Measurements from ENCODE around the gene CCHCR1. TPM values are rescaled to one million over a fixed set of nuclear protein-coding genes. Genes with fewer than 3 reads are reported as not detected.

CCHCR1 gene
- total RNA-seq, 3 donors from 2014 or later, result 25.7 to 53.3 (median 43.4) TPM

DNA sequence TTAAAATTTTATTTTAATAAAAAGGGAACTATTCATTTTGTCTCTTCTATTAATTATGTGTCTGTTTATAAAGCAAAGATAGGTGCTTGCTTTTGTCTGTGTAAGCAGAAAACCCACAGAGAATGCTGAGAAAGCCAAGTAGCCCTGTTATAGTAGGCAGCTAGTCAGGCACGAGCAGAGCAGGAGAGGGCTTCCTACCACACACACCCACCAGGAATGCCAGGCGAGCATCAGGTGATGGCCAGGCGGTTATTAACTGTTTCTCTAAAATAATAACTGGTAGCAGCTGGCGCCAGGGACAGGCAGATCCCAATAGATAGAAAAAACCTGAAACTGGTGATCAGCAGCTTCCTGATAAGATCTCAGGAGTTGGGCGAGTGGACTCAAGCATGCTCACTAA is 60.9 kb downstream of the CCHCR1 start:
- no peak for DNase-seq
- no peak for ATAC-seq
- Histone ChIP-seq H3K36me3 (ENCODE audit: low read depth) (no peaks in the 10 kb centered on the region), H3K4me3 (no peak overlapping the region), H3K9me3 (no peaks in the 10 kb centered on the region), H3K4me1 (ENCODE audit: low read depth) (peaks cover 12% of the 10 kb centered on the region)
- intact Hi-C loops (cut with DNase I, micrococcal nuclease), result no loop called here
- no peak for TF ChIP-seq CTCF (IDR thresholded peaks at IDR 0.05)

GRCh38 chr6:31096215-31096614 is 61.4 kb downstream of the CCHCR1 start:
- Histone ChIP-seq H3K36me3 (ENCODE audit: low read depth) (no peaks in the 10 kb centered on the region), H3K4me3 (no peak overlapping the region), H3K9me3 (no peaks in the 10 kb centered on the region), H3K4me1 (ENCODE audit: low read depth) (peaks cover 14% of the 10 kb centered on the region)
- DNase-seq, result no peak
- intact Hi-C loops (cut with DNase I, micrococcal nuclease), result no loop called here
- no peak for ATAC-seq
- no peak for TF ChIP-seq CTCF (IDR thresholded peaks at IDR 0.05)

- intact Hi-C loops (cut with DNase I, micrococcal nuclease), result no loop called here
- Histone ChIP-seq H3K36me3 (ENCODE audit: low read depth) (no peaks in the 10 kb centered on the region), H3K4me3 (no peak overlapping the region), H3K9me3 (no peaks in the 10 kb centered on the region), H3K4me1 (ENCODE audit: low read depth) (peaks cover 15% of the 10 kb centered on the region)
- DNase-seq (peak in 1 of 3 donors; percentile 40), ATAC-seq (peak; percentile 75)
- TF ChIP-seq CTCF (IDR thresholded peaks at IDR 0.05), result no peak
These were observed 63.2 kb downstream of the CCHCR1 start for GRCh38 chr6:31094389-31094881.

- Histone ChIP-seq H3K36me3 (ENCODE audit: low read depth) (no peaks in the 10 kb centered on the region), H3K4me1 (ENCODE audit: low read depth) (peaks cover 15% of the 10 kb centered on the region), H3K4me3 (no peak overlapping the region), H3K9me3 (no peaks in the 10 kb centered on the region)
- intact Hi-C loops (cut with DNase I, micrococcal nuclease), result no loop called here
- DNase-seq (no peak), ATAC-seq (peak; percentile 50)
- no peak for TF ChIP-seq CTCF (IDR thresholded peaks at IDR 0.05)
These were observed 64.7 kb downstream of the CCHCR1 start for GRCh38 chr6:31092769-31093505.

Other genes with a start within 250 kb of the CCHCR1 start
- 10 to 100 TPM; 17.0 to 25.3 (median 25.0) TPM for gene GTF2H4, start 249.6 kb downstream of the CCHCR1 start, total RNA-seq
- 10 to 100 TPM; 20.9 to 27.6 (median 27.3) TPM for gene VARS2, start 243.6 kb downstream of the CCHCR1 start, total RNA-seq
- gene SFTA2, start 225.6 kb downstream of the CCHCR1 start, total RNA-seq, result not detected
- gene MUCL3, start 216.8 kb downstream of the CCHCR1 start, total RNA-seq, result under 1 TPM in 1 of 3 donors, not detected in 2; 0.07 TPM
- under 1 TPM in 1 of 3 donors, not detected in 2; 0.12 TPM for gene MUC21, start 174.1 kb downstream of the CCHCR1 start, total RNA-seq
- gene MUC22, start 147.3 kb downstream of the CCHCR1 start, total RNA-seq, result not detected
- gene C6orf15, start 45.2 kb downstream of the CCHCR1 start, total RNA-seq, result not detected
- gene PSORS1C1, start 43.0 kb downstream of the CCHCR1 start, total RNA-seq, result 10 to 100 TPM in 1 of 3 donors, 1 to 10 TPM in 2; 2.4 to 11.1 (median 4.6) TPM
- not detected for gene CDSN, start 37.4 kb downstream of the CCHCR1 start, total RNA-seq
- gene PSORS1C2, start 18.7 kb downstream of the CCHCR1 start, total RNA-seq, result not detected
- 10 to 100 TPM in 1 of 3 donors, 1 to 10 TPM in 2; 5.3 to 13.2 (median 7.3) TPM for gene TCF19, start 787 bp upstream of the CCHCR1 start, total RNA-seq
- gene POU5F1, start 12.9 kb upstream of the CCHCR1 start, total RNA-seq, result 1 to 10 TPM; 2.1 to 5.8 (median 3.4) TPM
- 1,000 to 10,000 TPM in 2 of 3 donors, 100 to 1,000 TPM in 1; 965 to 2,616 (median 1,478) TPM for gene HLA-C, start 114.3 kb upstream of the CCHCR1 start, total RNA-seq
- gene HLA-B, start 199.4 kb upstream of the CCHCR1 start, total RNA-seq, result 1,000 to 10,000 TPM; 1,294 to 6,470 (median 3,045) TPM
- 10 to 100 TPM; 18.1 to 24.2 (median 20.7) TPM for gene MICA, start 245.8 kb upstream of the CCHCR1 start, total RNA-seq

All from mucosa of descending colon (tissue), 3 donors.